ENCODE data around the gene NTF3. TPM values are rescaled to one million over a fixed set of nuclear protein-coding genes. Genes with fewer than 3 reads are reported as not detected.

The NTF3 gene
- total RNA-seq, 6 experiments from 2014 or later = 1.1 to 4.0 (median 2.6) TPM

- no peak for TF ChIP-seq POLR2A (IDR thresholded peaks at IDR 0.05)
- TF ChIP-seq, protein P1, sequence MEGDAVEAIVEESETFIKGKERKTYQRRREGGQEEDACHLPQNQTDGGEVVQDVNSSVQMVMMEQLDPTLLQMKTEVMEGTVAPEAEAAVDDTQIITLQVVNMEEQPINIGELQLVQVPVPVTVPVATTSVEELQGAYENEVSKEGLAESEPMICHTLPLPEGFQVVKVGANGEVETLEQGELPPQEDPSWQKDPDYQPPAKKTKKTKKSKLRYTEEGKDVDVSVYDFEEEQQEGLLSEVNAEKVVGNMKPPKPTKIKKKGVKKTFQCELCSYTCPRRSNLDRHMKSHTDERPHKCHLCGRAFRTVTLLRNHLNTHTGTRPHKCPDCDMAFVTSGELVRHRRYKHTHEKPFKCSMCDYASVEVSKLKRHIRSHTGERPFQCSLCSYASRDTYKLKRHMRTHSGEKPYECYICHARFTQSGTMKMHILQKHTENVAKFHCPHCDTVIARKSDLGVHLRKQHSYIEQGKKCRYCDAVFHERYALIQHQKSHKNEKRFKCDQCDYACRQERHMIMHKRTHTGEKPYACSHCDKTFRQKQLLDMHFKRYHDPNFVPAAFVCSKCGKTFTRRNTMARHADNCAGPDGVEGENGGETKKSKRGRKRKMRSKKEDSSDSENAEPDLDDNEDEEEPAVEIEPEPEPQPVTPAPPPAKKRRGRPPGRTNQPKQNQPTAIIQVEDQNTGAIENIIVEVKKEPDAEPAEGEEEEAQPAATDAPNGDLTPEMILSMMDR (IDR thresholded peaks at IDR 0.05) = no peak
- intact Hi-C loops (cut with DNase I) = loop anchor here in 1 of 2 donors (10.0 kb wide), 1 partner anchor 75 kb away; no protein-coding TSS in a partner anchor
- no peak for DNase-seq
- no peaks in the 10 kb centered on the region for H3K9me3 ChIP-seq
- no peak overlapping the region for H3K27ac ChIP-seq
- H3K27me3 ChIP-seq = no peaks in the 10 kb centered on the region
- peaks cover 0 to 9% (median 4%) of the 10 kb centered on the region in 4 donors for H3K4me1 ChIP-seq
- no peaks in the 10 kb centered on the region for H3K36me3 ChIP-seq
- no peak for ATAC-seq
- no peak overlapping the region for H3K4me3 ChIP-seq
Observed at GRCh38 chr12:5439788-5440300, 7.9 kb downstream of the NTF3 start.

DNA sequence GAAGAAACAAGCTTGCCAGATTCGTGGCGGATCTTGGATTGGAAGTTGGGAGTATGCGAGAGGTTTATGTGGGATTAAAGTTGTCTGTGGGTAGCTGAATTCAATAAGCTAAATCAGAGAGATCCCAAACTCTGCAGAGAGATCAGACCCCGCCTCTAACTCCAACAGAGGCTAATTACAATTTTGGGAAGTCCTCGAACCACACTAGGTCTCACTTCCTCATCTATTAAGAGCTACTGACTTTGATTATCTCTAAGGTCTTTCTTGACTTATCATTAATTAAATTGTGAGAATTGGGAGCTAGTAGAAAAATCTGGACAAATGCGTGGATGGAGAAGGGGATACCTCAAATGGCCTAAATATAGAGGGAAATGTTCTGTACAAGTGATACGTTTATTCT lies 9.1 kb downstream of the NTF3 start:
- ATAC-seq = no peak
- intact Hi-C loops (cut with DNase I) = loop anchor here in 1 of 2 donors (10.0 kb wide), 1 partner anchor 74 kb away; no protein-coding TSS in a partner anchor
- 70% methylated on average over 7 of the region's 7 CpGs for WGBS (ENCODE audit: insufficient coverage, low coverage, low lambda C conversion rate, missing lambda C conversion rate)
- Histone ChIP-seq H3K4me1 (peaks cover 0 to 9% (median 4%) of the 10 kb centered on the region in 4 donors), H3K36me3 (no peaks in the 10 kb centered on the region), H3K4me3 (no peak overlapping the region), H3K27ac (no peak overlapping the region), H3K27me3 (no peaks in the 10 kb centered on the region), H3K9me3 (no peaks in the 10 kb centered on the region)
- no peak for DNase-seq
- TF ChIP-seq POLR2A (IDR thresholded peaks at IDR 0.05) = no peak
- TF ChIP-seq, protein P1 (IDR thresholded peaks at IDR 0.05) = no peak

GRCh38 chr12:5441497-5442236 lies 9.8 kb downstream of the NTF3 start:
- no peaks in the 10 kb centered on the region for H3K36me3 ChIP-seq
- ATAC-seq (peak; percentile 78 to 85 (median 84)), DNase-seq (peak in 2 of 3 donors; percentile 33 to 84)
- H3K27ac ChIP-seq = no peak overlapping the region
- intact Hi-C loops (cut with DNase I) = loop anchor here in 1 of 2 donors (10.0 kb wide), 1 partner anchor 73 kb away; no protein-coding TSS in a partner anchor
- no peak overlapping the region for H3K4me3 ChIP-seq
- WGBS (ENCODE audit: insufficient coverage, low coverage, low lambda C conversion rate, missing lambda C conversion rate) = 38% methylated on average over 10 of the region's 10 CpGs
- no peaks in the 10 kb centered on the region for H3K27me3 ChIP-seq
- peaks cover 0 to 9% (median 4%) of the 10 kb centered on the region in 4 donors for H3K4me1 ChIP-seq
- no peaks in the 10 kb centered on the region for H3K9me3 ChIP-seq
- no peak for TF ChIP-seq POLR2A (IDR thresholded peaks at IDR 0.05)
- TF ChIP-seq, protein P1 (IDR thresholded peaks at IDR 0.05) = no peak

DNA sequence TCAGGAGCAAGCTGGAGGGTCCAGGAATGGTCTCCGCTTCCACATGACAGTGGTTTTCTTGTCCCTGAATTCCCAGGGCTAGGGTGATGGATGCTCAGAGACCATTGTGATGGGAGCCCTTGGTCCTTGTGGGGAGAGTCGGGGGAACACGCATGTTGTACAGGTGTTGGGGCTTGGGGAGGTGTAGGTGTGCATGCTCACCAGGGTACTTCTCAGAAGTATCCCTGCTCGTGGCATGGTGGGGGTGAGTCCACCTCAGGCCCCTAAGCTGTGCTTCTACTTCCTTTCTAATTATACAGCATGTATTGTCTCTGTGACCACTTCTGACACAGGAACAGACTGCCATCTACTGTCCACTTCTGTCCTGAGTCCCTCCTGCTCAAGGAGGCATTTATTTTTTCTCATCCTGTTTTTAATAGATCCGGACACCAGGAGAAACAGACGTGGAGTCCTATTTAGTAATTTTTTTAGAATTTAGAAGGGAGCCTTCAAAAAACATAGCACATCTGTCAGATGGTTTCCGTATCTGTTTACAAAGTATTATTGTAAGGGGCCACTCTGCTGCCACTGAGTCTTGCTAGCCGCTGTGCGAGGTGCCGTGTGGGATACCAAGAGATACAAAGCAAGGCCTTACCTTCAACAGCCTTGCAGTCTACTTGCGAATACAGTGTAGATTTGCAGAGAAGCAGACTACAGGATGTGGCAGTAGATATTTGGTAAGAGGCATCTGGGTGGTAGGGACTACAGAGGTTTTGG lies 10.5 kb downstream of the NTF3 start:
- DNase-seq = no peak
- ATAC-seq = peak; percentile 83 to 90 (median 84)
- TF ChIP-seq, protein P1 (IDR thresholded peaks at IDR 0.05) = peak; percentile 60 to 75 (median 68)
- TF ChIP-seq POLR2A (IDR thresholded peaks at IDR 0.05) = no peak
- Histone ChIP-seq H3K27ac (no peak overlapping the region), H3K4me3 (no peak overlapping the region), H3K36me3 (no peaks in the 10 kb centered on the region), H3K9me3 (no peaks in the 10 kb centered on the region), H3K4me1 (peaks cover 0 to 9% (median 4%) of the 10 kb centered on the region in 4 donors), H3K27me3 (no peaks in the 10 kb centered on the region)
- 36% methylated on average over 9 of the region's 11 CpGs for WGBS (ENCODE audit: insufficient coverage, low coverage, low lambda C conversion rate, missing lambda C conversion rate)
- intact Hi-C loops (cut with DNase I) = loop anchor here in 1 of 2 donors (10.0 kb wide), 1 partner anchor 72 kb away; no protein-coding TSS in a partner anchor

All from right lobe of liver (tissue), 6 donors.